ENCODE data around the gene VAV1. TPM values are rescaled to one million over a fixed set of nuclear protein-coding genes. Genes with fewer than 3 reads are reported as not detected.

VAV1 gene
- total and polyA plus RNA-seq, 9 of the 15 experiments (the other 6 are each of a cell fraction or from before 2014, with no cell fraction given), result 0.46 to 20.1 (median 11.1) TPM

- TF ChIP-seq, protein P1, sequence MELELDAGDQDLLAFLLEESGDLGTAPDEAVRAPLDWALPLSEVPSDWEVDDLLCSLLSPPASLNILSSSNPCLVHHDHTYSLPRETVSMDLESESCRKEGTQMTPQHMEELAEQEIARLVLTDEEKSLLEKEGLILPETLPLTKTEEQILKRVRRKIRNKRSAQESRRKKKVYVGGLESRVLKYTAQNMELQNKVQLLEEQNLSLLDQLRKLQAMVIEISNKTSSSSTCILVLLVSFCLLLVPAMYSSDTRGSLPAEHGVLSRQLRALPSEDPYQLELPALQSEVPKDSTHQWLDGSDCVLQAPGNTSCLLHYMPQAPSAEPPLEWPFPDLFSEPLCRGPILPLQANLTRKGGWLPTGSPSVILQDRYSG (tag; conservative IDR thresholded peaks at IDR 0.05; ENCODE audit: low read depth), result no peak
- TF ChIP-seq, protein P2, sequence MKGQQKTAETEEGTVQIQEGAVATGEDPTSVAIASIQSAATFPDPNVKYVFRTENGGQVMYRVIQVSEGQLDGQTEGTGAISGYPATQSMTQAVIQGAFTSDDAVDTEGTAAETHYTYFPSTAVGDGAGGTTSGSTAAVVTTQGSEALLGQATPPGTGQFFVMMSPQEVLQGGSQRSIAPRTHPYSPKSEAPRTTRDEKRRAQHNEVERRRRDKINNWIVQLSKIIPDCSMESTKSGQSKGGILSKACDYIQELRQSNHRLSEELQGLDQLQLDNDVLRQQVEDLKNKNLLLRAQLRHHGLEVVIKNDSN (CRISPR knock-in tag; IDR thresholded peaks at IDR 0.05), result no peak
- TF ChIP-seq, protein P3, sequence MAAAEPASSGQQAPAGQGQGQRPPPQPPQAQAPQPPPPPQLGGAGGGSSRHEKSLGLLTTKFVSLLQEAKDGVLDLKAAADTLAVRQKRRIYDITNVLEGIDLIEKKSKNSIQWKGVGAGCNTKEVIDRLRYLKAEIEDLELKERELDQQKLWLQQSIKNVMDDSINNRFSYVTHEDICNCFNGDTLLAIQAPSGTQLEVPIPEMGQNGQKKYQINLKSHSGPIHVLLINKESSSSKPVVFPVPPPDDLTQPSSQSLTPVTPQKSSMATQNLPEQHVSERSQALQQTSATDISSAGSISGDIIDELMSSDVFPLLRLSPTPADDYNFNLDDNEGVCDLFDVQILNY (CRISPR knock-in tag; IDR thresholded peaks at IDR 0.05), result no peak
- TF ChIP-seq SMAD2 (IDR thresholded peaks at IDR 0.05; ENCODE audit: low read depth, low read length) (no peak), RB1 (IDR thresholded peaks at IDR 0.05; ENCODE audit: low read depth) (peak; percentile 90), ZBTB33 (CRISPR knock-in tag; IDR thresholded peaks at IDR 0.05) (no peak), ZNF717 (CRISPR knock-in tag; IDR thresholded peaks at IDR 0.05) (no peak), HNRNPUL1 (IDR thresholded peaks at IDR 0.05; ENCODE audit: low read length) (no peak), MTF1 (CRISPR knock-in tag; IDR thresholded peaks at IDR 0.05; ENCODE audit: borderline replicate concordance) (no peak), ZNF212 (CRISPR knock-in tag; IDR thresholded peaks at IDR 0.05) (no peak), PCBP1 (IDR thresholded peaks at IDR 0.05; ENCODE audit: low read depth, low read length, poor library complexity, severe bottlenecking) (peak; percentile 61), LEF1 (IDR thresholded peaks at IDR 0.05) (no peak)
- TF ChIP-seq, protein P4, sequence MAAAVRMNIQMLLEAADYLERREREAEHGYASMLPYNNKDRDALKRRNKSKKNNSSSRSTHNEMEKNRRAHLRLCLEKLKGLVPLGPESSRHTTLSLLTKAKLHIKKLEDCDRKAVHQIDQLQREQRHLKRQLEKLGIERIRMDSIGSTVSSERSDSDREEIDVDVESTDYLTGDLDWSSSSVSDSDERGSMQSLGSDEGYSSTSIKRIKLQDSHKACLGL (CRISPR knock-in tag; IDR thresholded peaks at IDR 0.05; ENCODE audit: borderline replicate concordance, poor library complexity, severe bottlenecking), result no peak
- TF ChIP-seq, protein P5, sequence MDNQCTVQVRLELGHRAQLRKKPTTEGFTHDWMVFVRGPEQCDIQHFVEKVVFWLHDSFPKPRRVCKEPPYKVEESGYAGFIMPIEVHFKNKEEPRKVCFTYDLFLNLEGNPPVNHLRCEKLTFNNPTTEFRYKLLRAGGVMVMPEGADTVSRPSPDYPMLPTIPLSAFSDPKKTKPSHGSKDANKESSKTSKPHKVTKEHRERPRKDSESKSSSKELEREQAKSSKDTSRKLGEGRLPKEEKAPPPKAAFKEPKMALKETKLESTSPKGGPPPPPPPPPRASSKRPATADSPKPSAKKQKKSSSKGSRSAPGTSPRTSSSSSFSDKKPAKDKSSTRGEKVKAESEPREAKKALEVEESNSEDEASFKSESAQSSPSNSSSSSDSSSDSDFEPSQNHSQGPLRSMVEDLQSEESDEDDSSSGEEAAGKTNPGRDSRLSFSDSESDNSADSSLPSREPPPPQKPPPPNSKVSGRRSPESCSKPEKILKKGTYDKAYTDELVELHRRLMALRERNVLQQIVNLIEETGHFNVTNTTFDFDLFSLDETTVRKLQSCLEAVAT (IDR thresholded peaks at IDR 0.05), result no peak
- TF ChIP-seq, protein P6, sequence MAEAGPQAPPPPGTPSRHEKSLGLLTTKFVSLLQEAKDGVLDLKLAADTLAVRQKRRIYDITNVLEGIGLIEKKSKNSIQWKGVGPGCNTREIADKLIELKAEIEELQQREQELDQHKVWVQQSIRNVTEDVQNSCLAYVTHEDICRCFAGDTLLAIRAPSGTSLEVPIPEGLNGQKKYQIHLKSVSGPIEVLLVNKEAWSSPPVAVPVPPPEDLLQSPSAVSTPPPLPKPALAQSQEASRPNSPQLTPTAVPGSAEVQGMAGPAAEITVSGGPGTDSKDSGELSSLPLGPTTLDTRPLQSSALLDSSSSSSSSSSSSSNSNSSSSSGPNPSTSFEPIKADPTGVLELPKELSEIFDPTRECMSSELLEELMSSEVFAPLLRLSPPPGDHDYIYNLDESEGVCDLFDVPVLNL (CRISPR knock-in tag; IDR thresholded peaks at IDR 0.05; ENCODE audit: low read depth), result no peak
Measured at GRCh38 chr19:6740589-6741343, 31.7 kb upstream of the VAV1 start (continued).

Data from K562 (cell line).